Liver (tissue), 9 donors: Measurements from ENCODE around the gene APOA1. TPM values are rescaled to one million over a fixed set of nuclear protein-coding genes. Genes with fewer than 3 reads are reported as not detected.

ENCODE experiments used
- DNase-seq: peaks from one replicate; pipeline ENCODE4 v3.0.0-alpha.2; 2017; ENCODE audit warnings: low spot score
- H3K27ac ChIP-seq, 2 donors: one replicate each; pipeline ENCODE4 v1.7.0; 2013; ENCODE audit warnings: inconsistent platforms in 2 of 2, low read length in 2 of 2, control low read depth in 1 of 2, low read depth in 1 of 2, mild to moderate bottlenecking in 1 of 2
- H3K27me3 ChIP-seq, 4 donors: one replicate each; pipeline versions ENCODE4 v1.6.1 to v1.7.0; 2013; ENCODE audit warnings: low read length in 3 of 4, inconsistent platforms in 1 of 4, mild to moderate bottlenecking in 1 of 4, moderate library complexity in 1 of 4; ENCODE audit not compliant: control insufficient read depth in 4 of 4, insufficient read depth in 4 of 4
- H3K36me3 ChIP-seq, 4 donors: one replicate each; pipeline versions ENCODE4 v1.6.1 to v1.7.0; 2013; ENCODE audit warnings: low read length in 3 of 4, mild to moderate bottlenecking in 3 of 4, low read depth in 1 of 4, moderate library complexity in 1 of 4; ENCODE audit not compliant: control insufficient read depth in 4 of 4, insufficient read depth in 3 of 4
- H3K4me1 ChIP-seq, 4 donors: one replicate each; pipeline versions ENCODE4 v1.6.1 to v1.7.0; 2013; ENCODE audit warnings: low read length in 3 of 4, mild to moderate bottlenecking in 3 of 4, moderate library complexity in 1 of 4; ENCODE audit not compliant: control insufficient read depth in 4 of 4, insufficient read depth in 4 of 4
- H3K4me3 ChIP-seq, 3 donors: one replicate each; pipeline versions ENCODE4 v1.6.1 to v1.7.0; 2013; ENCODE audit warnings: low read length in 3 of 3, control low read depth in 1 of 3, low read depth in 1 of 3, mild to moderate bottlenecking in 1 of 3
- H3K9ac ChIP-seq, 2 donors: one replicate each; pipeline ENCODE4 v1.7.0; 2013; ENCODE audit warnings: low read length in 2 of 2, mild to moderate bottlenecking in 2 of 2, moderate library complexity in 2 of 2, control low read depth in 1 of 2, low read depth in 1 of 2
- H3K9me3 ChIP-seq, 4 donors: one replicate each; pipeline versions ENCODE4 v1.6.1 to v1.7.0; 2013; ENCODE audit warnings: low read length in 3 of 4; ENCODE audit not compliant: control insufficient read depth in 4 of 4
- CTCF ChIP-seq: fragments of 150-350 bp; IDR thresholded peaks from 2 replicates; pipeline ENCODE4 v1.5.1; 2017; ENCODE audit warnings: improper control_type of control experiment, low read depth, low read length; ENCODE audit not compliant: missing input control
- EGR1 ChIP-seq, 2 donors: IDR thresholded peaks; 2 replicates each; pipeline ENCODE4 v1.6.1; 2016 to 2018; ENCODE audit warnings: antibody characterized with exemption in 2 of 2, low read depth in 2 of 2
- FOXA1 ChIP-seq: IDR thresholded peaks from 2 replicates; pipeline ENCODE4 v1.6.1; 2016; ENCODE audit warnings: antibody characterized with exemption
- FOXA2 ChIP-seq: IDR thresholded peaks from 2 replicates; pipeline ENCODE4 v1.6.1; 2016; ENCODE audit warnings: antibody characterized with exemption
- GABPA ChIP-seq, 2 donors: IDR thresholded peaks in 1 of 2; conservative IDR thresholded peaks in 1 of 2; 2 replicates each; pipeline ENCODE4 v1.6.1; 2016; ENCODE audit warnings: antibody characterized with exemption in 2 of 2, mild to moderate bottlenecking in 1 of 2, moderate library complexity in 1 of 2
- HNF4A ChIP-seq, 2 donors: conservative IDR thresholded peaks; 2 replicates each; pipeline ENCODE4 v1.6.1; 2016; ENCODE audit warnings: antibody characterized with exemption in 2 of 2, mild to moderate bottlenecking in 2 of 2
- HNF4G ChIP-seq: IDR thresholded peaks from 2 replicates; pipeline ENCODE4 v1.6.1; 2016; ENCODE audit warnings: antibody characterized with exemption
- JUND ChIP-seq, 2 donors: IDR thresholded peaks; 2 replicates each; pipeline ENCODE4 v1.6.1; 2016; ENCODE audit warnings: antibody characterized with exemption in 2 of 2
- MAX ChIP-seq: IDR thresholded peaks from 2 replicates; pipeline ENCODE4 v1.6.1; 2016; ENCODE audit warnings: antibody characterized with exemption
- NR2F2 ChIP-seq: IDR thresholded peaks from 2 replicates; pipeline ENCODE4 v1.6.1; 2016; ENCODE audit warnings: antibody characterized with exemption
- RAD21 ChIP-seq, 2 donors: IDR thresholded peaks; 2 replicates each; pipeline ENCODE4 v1.6.1; 2016; ENCODE audit warnings: antibody characterized with exemption in 2 of 2, mild to moderate bottlenecking in 2 of 2
- RXRA ChIP-seq, 2 donors: IDR thresholded peaks; 2 replicates each; pipeline ENCODE4 v1.6.1; 2017 to 2018; ENCODE audit warnings: antibody characterized with exemption in 2 of 2, mild to moderate bottlenecking in 1 of 2
- SP1 ChIP-seq: IDR thresholded peaks from 2 replicates; pipeline ENCODE4 v1.6.1; 2018; ENCODE audit warnings: antibody characterized with exemption, mild to moderate bottlenecking
- TAF1 ChIP-seq: conservative IDR thresholded peaks from 2 replicates; pipeline ENCODE4 v1.6.1; 2016; ENCODE audit warnings: antibody characterized with exemption, mild to moderate bottlenecking
- YY1 ChIP-seq: IDR thresholded peaks from 2 replicates; pipeline ENCODE4 v1.6.1; 2016; ENCODE audit warnings: antibody characterized with exemption, mild to moderate bottlenecking
- ZBTB33 ChIP-seq: IDR thresholded peaks from 2 replicates; pipeline ENCODE4 v1.6.1; 2016; ENCODE audit warnings: antibody characterized with exemption
- WGBS: extraction: QIAGEN DNeasy Blood & Tissue Kit; methylation state at CpG from one replicate; pipeline ENCODE4 v1.1.7; 2013; 5-methylcytosine and 5-hydroxymethylcytosine counted together
- polyA plus RNA-seq, 2 donors: library from polyadenylated mRNA; stranded (reverse) in 1 of 2; unstranded in 1 of 2; fragments of 200-250 nt in 1 of 2; fragments of >200 nt in 1 of 2; fragmentation: Nextera tagmentation in 1 of 2; extraction: Ambion mirVana in 1 of 2; gene quantifications; one replicate each; pipeline versions ENCODE4 v1.2.1 to v1.2.3, GENCODE V29; 2013 to 2015
- total RNA-seq, 2 donors: library from RNA; depleted of rRNA; stranded (reverse); fragments of >200 nt; gene quantifications; one replicate each; pipeline ENCODE4 v1.2.3, GENCODE V29; 2014
- TF ChIP-seq, protein P1 (sequence below): IDR thresholded peaks from 2 replicates; pipeline ENCODE4 v1.6.1; 2016; ENCODE audit warnings: antibody characterized with exemption, mild to moderate bottlenecking
- TF ChIP-seq, protein P2 (sequence below): IDR thresholded peaks from 2 replicates; pipeline ENCODE4 v1.6.1; 2016; ENCODE audit warnings: antibody characterized with exemption
- donor health status: healthy.
- donor health status: healthy.
- donor health status: healthy.
- donor health status: healthy.
- donor health status: healthy.

APOA1 gene
- total and polyA plus RNA-seq, 4 donors, result 4,271 to 17,093 (median 8,590) TPM

- 69% methylated on average over 1 of the region's 1 CpG for whole genome bisulfite sequencing
- TF ChIP-seq GABPA (IDR thresholded peaks at IDR 0.05 in 1 of 2, conservative IDR thresholded peaks at IDR 0.05 in 1 of 2) (no peak), YY1 (no peak), JUND (IDR thresholded peaks at IDR 0.05) (no peak), MAX (no peak), HNF4G (no peak)
- TF ChIP-seq, protein P1, sequence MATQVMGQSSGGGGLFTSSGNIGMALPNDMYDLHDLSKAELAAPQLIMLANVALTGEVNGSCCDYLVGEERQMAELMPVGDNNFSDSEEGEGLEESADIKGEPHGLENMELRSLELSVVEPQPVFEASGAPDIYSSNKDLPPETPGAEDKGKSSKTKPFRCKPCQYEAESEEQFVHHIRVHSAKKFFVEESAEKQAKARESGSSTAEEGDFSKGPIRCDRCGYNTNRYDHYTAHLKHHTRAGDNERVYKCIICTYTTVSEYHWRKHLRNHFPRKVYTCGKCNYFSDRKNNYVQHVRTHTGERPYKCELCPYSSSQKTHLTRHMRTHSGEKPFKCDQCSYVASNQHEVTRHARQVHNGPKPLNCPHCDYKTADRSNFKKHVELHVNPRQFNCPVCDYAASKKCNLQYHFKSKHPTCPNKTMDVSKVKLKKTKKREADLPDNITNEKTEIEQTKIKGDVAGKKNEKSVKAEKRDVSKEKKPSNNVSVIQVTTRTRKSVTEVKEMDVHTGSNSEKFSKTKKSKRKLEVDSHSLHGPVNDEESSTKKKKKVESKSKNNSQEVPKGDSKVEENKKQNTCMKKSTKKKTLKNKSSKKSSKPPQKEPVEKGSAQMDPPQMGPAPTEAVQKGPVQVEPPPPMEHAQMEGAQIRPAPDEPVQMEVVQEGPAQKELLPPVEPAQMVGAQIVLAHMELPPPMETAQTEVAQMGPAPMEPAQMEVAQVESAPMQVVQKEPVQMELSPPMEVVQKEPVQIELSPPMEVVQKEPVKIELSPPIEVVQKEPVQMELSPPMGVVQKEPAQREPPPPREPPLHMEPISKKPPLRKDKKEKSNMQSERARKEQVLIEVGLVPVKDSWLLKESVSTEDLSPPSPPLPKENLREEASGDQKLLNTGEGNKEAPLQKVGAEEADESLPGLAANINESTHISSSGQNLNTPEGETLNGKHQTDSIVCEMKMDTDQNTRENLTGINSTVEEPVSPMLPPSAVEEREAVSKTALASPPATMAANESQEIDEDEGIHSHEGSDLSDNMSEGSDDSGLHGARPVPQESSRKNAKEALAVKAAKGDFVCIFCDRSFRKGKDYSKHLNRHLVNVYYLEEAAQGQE, result no peak
- H3K4me1 ChIP-seq, result peaks cover 7 to 34% (median 19%) of the 10 kb centered on the region in 4 donors
- no peak overlapping the region for H3K27ac ChIP-seq
- no peak overlapping the region for H3K9ac ChIP-seq
- H3K9me3 ChIP-seq, result no peaks in the 10 kb centered on the region
- H3K27me3 ChIP-seq, result no peaks in the 10 kb centered on the region
- no peaks in the 10 kb centered on the region for H3K36me3 ChIP-seq
- no peak overlapping the region for H3K4me3 ChIP-seq
- DNase-seq, result no peak
Measured at GRCh38 chr11:116796548-116796947, 40.9 kb downstream of the APOA1 start.

- Histone ChIP-seq H3K9ac (no peak overlapping the region), H3K9me3 (no peaks in the 10 kb centered on the region), H3K4me3 (no peak overlapping the region), H3K36me3 (peaks cover 0 to 2% (median 0%) of the 10 kb centered on the region in 4 donors), H3K27ac (no peak overlapping the region), H3K4me1 (peaks cover 5 to 49% (median 33%) of the 10 kb centered on the region in 4 donors), H3K27me3 (no peaks in the 10 kb centered on the region)
- no peak for DNase-seq
- TF ChIP-seq SP1, result no peak
- no peak for TF ChIP-seq FOXA1
- TF ChIP-seq NR2F2, result no peak
- no peak for TF ChIP-seq RXRA (IDR thresholded peaks at IDR 0.05)
- TF ChIP-seq, protein P2, sequence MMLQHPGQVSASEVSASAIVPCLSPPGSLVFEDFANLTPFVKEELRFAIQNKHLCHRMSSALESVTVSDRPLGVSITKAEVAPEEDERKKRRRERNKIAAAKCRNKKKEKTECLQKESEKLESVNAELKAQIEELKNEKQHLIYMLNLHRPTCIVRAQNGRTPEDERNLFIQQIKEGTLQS, result no peak
- no peak for TF ChIP-seq GABPA (IDR thresholded peaks at IDR 0.05 in 1 of 2, conservative IDR thresholded peaks at IDR 0.05 in 1 of 2)
- no peak for TF ChIP-seq HNF4G
- no peak for TF ChIP-seq TAF1
- no peak for TF ChIP-seq HNF4A (conservative IDR thresholded peaks at IDR 0.05)
- no peak for TF ChIP-seq MAX
- no peak for TF ChIP-seq YY1
- TF ChIP-seq RAD21 (IDR thresholded peaks at IDR 0.05), result no peak
- no peak for TF ChIP-seq ZBTB33
- no peak for TF ChIP-seq FOXA2
- no peak for TF ChIP-seq JUND (IDR thresholded peaks at IDR 0.05)
- TF ChIP-seq CTCF, result no peak
- TF ChIP-seq EGR1 (IDR thresholded peaks at IDR 0.05; ENCODE audit: low read depth in 2 of 2), result no peak
- TF ChIP-seq, protein P1, result no peak
- 90% methylated on average over 2 of the region's 2 CpGs for WGBS
Measured at GRCh38 chr11:116794851-116795250, 42.6 kb downstream of the APOA1 start.
